Diencephalon (tissue), 1 donor: ENCODE measurements around the gene PITPNM2. TPM values are rescaled to one million over a fixed set of nuclear protein-coding genes. Genes with fewer than 3 reads are reported as not detected.

Experiments used
- total RNA-seq: library from RNA; depleted of rRNA; stranded (reverse); fragments of >200 nt; gene quantifications from one replicate; pipeline ENCODE4 v1.2.3, GENCODE V29; 2014

The PITPNM2 gene
- 10.8 TPM for total RNA-seq

DNA sequence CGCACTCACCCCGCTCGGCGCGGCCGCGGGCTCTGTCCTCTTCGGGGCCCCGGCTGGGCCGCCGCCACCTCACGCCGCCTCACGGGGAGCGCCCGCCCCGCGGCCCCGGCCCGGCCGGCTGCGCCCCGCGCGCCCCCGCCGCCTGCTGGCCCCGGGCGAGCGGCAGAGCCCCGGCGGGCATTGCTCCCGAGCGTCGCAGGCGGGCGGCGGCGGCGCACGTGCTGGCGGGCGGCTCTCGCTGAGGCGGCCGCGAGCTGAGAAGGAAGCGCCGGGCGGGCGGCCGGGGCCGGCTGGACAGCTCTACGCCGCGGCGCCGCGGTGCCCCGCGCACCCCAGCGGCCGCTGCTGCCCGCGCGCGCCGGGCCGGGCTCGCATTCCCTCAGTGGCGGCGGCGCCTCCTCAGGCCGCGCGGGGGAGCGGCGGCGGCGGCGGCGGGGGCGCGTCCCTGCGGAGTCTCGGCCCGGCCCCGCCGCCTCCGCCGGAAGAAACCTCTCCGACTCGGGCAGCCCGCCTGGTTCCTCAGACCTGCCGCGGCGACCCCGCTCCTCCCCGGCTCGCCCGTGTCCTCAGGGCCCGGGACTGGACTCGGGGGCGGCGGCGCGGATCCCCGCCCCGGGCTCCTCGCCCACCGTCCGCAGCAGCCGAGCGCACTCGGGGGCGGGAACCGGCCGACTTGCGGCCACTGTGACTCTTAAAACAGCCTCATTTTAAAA lies at the start of gene PITPNM2:
TSS of gene PITPNM2 (minus strand) at position 347 of the 713 bp plus-strand sequence. CDS start 116,500 bp downstream, outside the sequence.

Other genes starting within 250 kb of the PITPNM2 start
- 15.9 TPM for gene ABCB9, start 184.6 kb downstream of the PITPNM2 start, total RNA-seq
- gene OGFOD2, start 175.8 kb downstream of the PITPNM2 start, total RNA-seq: 6.9 TPM
- 31.1 TPM for gene ARL6IP4, start 170.4 kb downstream of the PITPNM2 start, total RNA-seq
- 81.0 TPM for gene MPHOSPH9, start 82.1 kb upstream of the PITPNM2 start, total RNA-seq
- gene MTRFR, start 82.3 kb upstream of the PITPNM2 start, total RNA-seq: 18.0 TPM
- 84.7 TPM for gene CDK2AP1, start 120.8 kb upstream of the PITPNM2 start, total RNA-seq
- gene SBNO1, start 213.8 kb upstream of the PITPNM2 start, total RNA-seq: 37.1 TPM
- 29.8 TPM for gene KMT5A, start 233.0 kb upstream of the PITPNM2 start, total RNA-seq